Transverse colon (tissue), 4 donors: ENCODE results near the gene VPS52. TPM values are rescaled to one million over a fixed set of nuclear protein-coding genes. Genes with fewer than 3 reads are reported as not detected.

ENCODE experiments used
- DNase-seq: peaks from one replicate; pipeline ENCODE4 v3.0.0-alpha.2; 2019
- H3K27ac ChIP-seq, 4 donors: fragments of 200-600 bp; sonication (generic); 2 replicates each; pipeline ENCODE4 v1.5.1; 2016 to 2018; ENCODE audit warnings: inconsistent platforms in 4 of 4
- H3K27me3 ChIP-seq: fragments of 200-600 bp; sonication (generic); 2 replicates; pipeline ENCODE4 v1.5.1; 2017; ENCODE audit warnings: inconsistent platforms
- H3K36me3 ChIP-seq, 4 donors: fragments of 200-600 bp; sonication (generic); 2 replicates each; pipeline ENCODE4 v1.5.1; 2017 to 2019; ENCODE audit warnings: inconsistent platforms in 4 of 4
- H3K4me1 ChIP-seq, 4 donors: fragments of 200-600 bp; sonication (generic); 2 replicates each; pipeline ENCODE4 v1.5.1; 2017 to 2020; ENCODE audit warnings: inconsistent platforms in 4 of 4
- H3K4me3 ChIP-seq, 4 donors: fragments of 200-600 bp; sonication (generic); 1 replicate in 1 of 4; 2 replicates in 3 of 4; pipeline versions ENCODE4 v1.5.1 to v1.6.1; 2017 to 2019; ENCODE audit warnings: inconsistent platforms in 4 of 4
- H3K9me3 ChIP-seq, 2 donors: fragments of 200-600 bp; sonication (generic); 2 replicates each; pipeline ENCODE4 v1.5.1; 2017 to 2019; ENCODE audit warnings: inconsistent platforms in 2 of 2
- CTCF ChIP-seq, 5 experiments: fragments of 200-600 bp in 3 of 5; fragments of 450-650 bp in 2 of 5; sonication (generic) in 3 of 5; IDR thresholded peaks; 1 replicate in 2 of 5; 2 replicates in 3 of 5; pipeline ENCODE4 v1.5.1; 2016 to 2017; ENCODE audit warnings: antibody characterized with exemption in 5 of 5, inconsistent platforms in 3 of 5, mild to moderate bottlenecking in 2 of 5, moderate library complexity in 1 of 5
- EP300 ChIP-seq: sonication (generic); formaldehyde crosslinking; IDR thresholded peaks from one replicate; pipeline ENCODE4 v1.6.1; 2017; ENCODE audit warnings: antibody characterized with exemption, low read depth
- POLR2A ChIP-seq: fragments of 450-650 bp; IDR thresholded peaks from one replicate; pipeline ENCODE4 v1.6.1; 2016; ENCODE audit warnings: antibody characterized with exemption, mild to moderate bottlenecking, moderate library complexity
- POLR2AphosphoS5 ChIP-seq, 3 donors: sonication (generic); formaldehyde crosslinking; IDR thresholded peaks; one replicate each; pipeline ENCODE4 v1.6.1; 2016; ENCODE audit warnings: antibody characterized with exemption in 3 of 3
- WGBS, 2 donors: methylation state at CpG; one replicate each; pipeline ENCODE4 v1.1.5; 2018; ENCODE audit warnings: low coverage in 1 of 2; 5-methylcytosine and 5-hydroxymethylcytosine counted together
- in situ Hi-C, 4 donors: fragments of 200-750 bp; cut with MboI; loops; one replicate each; pipeline versions ENCODE4 v1.15.0 to v1.15.1; 2017; ENCODE audit warnings: low sequenced_read_pairs in 3 of 4, low pct_ligation_motif_present in 1 of 4, low pct_unique_long_range_greater_than_20kb in 1 of 4
- intact Hi-C: fragments of 100-400 bp; cut with DNase I; formaldehyde crosslinking; loops from one replicate; pipeline ENCODE4 v1.15.1; 2023; ENCODE audit warnings: low total_unique reads
- total RNA-seq, 4 donors: library from RNA; depleted of rRNA; stranded (reverse); fragments of >200 nt; gene quantifications; one replicate each; pipeline ENCODE4 v1.1.0, GENCODE V29; 2016

VPS52 gene
- total RNA-seq, 4 donors from 2014 or later = 52.4 to 93.3 (median 63.4) TPM

- Histone ChIP-seq H3K27ac (peak overlapping the region; percentile 25 to 97 (median 92)), H3K4me1 (peaks cover 33 to 72% (median 57%) of the 10 kb centered on the region in 4 donors)
- intact Hi-C loops = no loop called here
Measured at GRCh38 chr6:33273924-33274902, 2.5 kb upstream of the VPS52 start.

GRCh38 chr6:33273129-33273923 lies 1.6 kb upstream of the VPS52 start:
- TF ChIP-seq POLR2AphosphoS5 (IDR thresholded peaks at IDR 0.05) = no peak
- no peak for TF ChIP-seq POLR2A
- no peak for TF ChIP-seq CTCF (IDR thresholded peaks at IDR 0.05)
- TF ChIP-seq EP300 = no peak
- peak overlapping the region; percentile 91 to 97 (median 94) for H3K27ac ChIP-seq
- peaks cover 33 to 64% (median 56%) of the 10 kb centered on the region in 4 donors for H3K4me1 ChIP-seq
- WGBS, 2 donors = 17 to 34% methylated on average over 7 to 11 of the region's 11 CpGs
- H3K9me3 ChIP-seq = no peaks in the 10 kb centered on the region
- intact Hi-C loops (no loop called here), in situ Hi-C loops (no loop called here)
- peak overlapping the region in 3 of 4 donors; percentile 54 to 69 (median 65) for H3K4me3 ChIP-seq
- DNase-seq = no peak
- H3K36me3 ChIP-seq = peaks cover 0 to 6% (median under 1%) of the 10 kb centered on the region in 4 donors
- H3K27me3 ChIP-seq = no peaks in the 10 kb centered on the region

More at GRCh38 chr6:33273924-33274902, 2.5 kb upstream of the VPS52 start:
- 33 to 41% methylated on average over 9 to 14 of the region's 14 CpGs for WGBS, 2 donors
- TF ChIP-seq POLR2AphosphoS5 (IDR thresholded peaks at IDR 0.05) = no peak
- TF ChIP-seq CTCF (IDR thresholded peaks at IDR 0.05) = no peak
- TF ChIP-seq EP300 = no peak
- TF ChIP-seq POLR2A = no peak
- in situ Hi-C loops = no loop called here
- no peaks in the 10 kb centered on the region for H3K27me3 ChIP-seq
- H3K36me3 ChIP-seq = no peaks in the 10 kb centered on the region
- H3K9me3 ChIP-seq = no peaks in the 10 kb centered on the region
- no peak for DNase-seq
- H3K4me3 ChIP-seq = peak overlapping the region in 1 of 4 donors; percentile 4

- Histone ChIP-seq H3K27me3 (no peaks in the 10 kb centered on the region), H3K4me3 (peak overlapping the region; percentile 33 to 69 (median 60)), H3K27ac (peak overlapping the region; percentile 91 to 97 (median 94)), H3K4me1 (peaks cover 29 to 56% (median 49%) of the 10 kb centered on the region in 4 donors), H3K36me3 (peaks cover 0 to 12% (median 5%) of the 10 kb centered on the region in 4 donors), H3K9me3 (no peaks in the 10 kb centered on the region)
- intact Hi-C loops = no loop called here
- WGBS, 2 donors = 9 to 12% methylated on average over 17 to 19 of the region's 22 CpGs
- in situ Hi-C loops = no loop called here
- no peak for DNase-seq
- TF ChIP-seq POLR2A = no peak
- TF ChIP-seq CTCF (IDR thresholded peaks at IDR 0.05) = no peak
- TF ChIP-seq POLR2AphosphoS5 (IDR thresholded peaks at IDR 0.05) = no peak
- TF ChIP-seq EP300 = no peak
Measured at GRCh38 chr6:33272275-33273128, 826 bp upstream of the VPS52 start.
